GM12878 (cell line): ENCODE results near the gene PTGR3.

Experiments
- CHD4 ChIP-seq: fragments of 200-600 bp; sonication (generic); IDR thresholded peaks from 2 replicates; pipeline ENCODE4 v1.6.1; 2016; ENCODE audit warnings: mild to moderate bottlenecking
- CTCF ChIP-seq, 3 experiments: IDR thresholded peaks in 2 of 3; conservative IDR thresholded peaks in 1 of 3; 2 replicates each; pipeline ENCODE4 v1.5.1; 2011; ENCODE audit warnings: low read depth in 3 of 3, low read length in 3 of 3, mild to moderate bottlenecking in 3 of 3, control low read depth in 2 of 3, moderate library complexity in 2 of 3, inconsistent platforms in 1 of 3, mixed read lengths in 1 of 3; ENCODE audit not compliant: control insufficient read depth in 2 of 3, insufficient read depth in 1 of 3; ENCODE audit errors: extremely low read depth in 1 of 3
- EP300 ChIP-seq, 2 experiments: fragments of 150-350 bp in 1 of 2; IDR thresholded peaks; 2 replicates each; pipeline ENCODE4 v1.6.1; 2011 to 2012; ENCODE audit warnings: low read depth in 2 of 2, low read length in 2 of 2, borderline replicate concordance in 1 of 2, improper control_type of control experiment in 1 of 2, inconsistent platforms in 1 of 2; ENCODE audit not compliant: control insufficient read depth in 1 of 2
- JUND ChIP-seq: IDR thresholded peaks from 2 replicates; pipeline ENCODE4 v1.6.1; 2012; ENCODE audit warnings: low read depth, mild to moderate bottlenecking, low read length, improper control_type of control experiment, moderate library complexity
- NR2C1 ChIP-seq: fragments of 450-650 bp; IDR thresholded peaks from 2 replicates; pipeline ENCODE4 v1.6.1; 2017; ENCODE audit warnings: antibody characterized with exemption, mild to moderate bottlenecking, moderate library complexity
- POLR2A ChIP-seq: IDR thresholded peaks from 2 replicates; pipeline ENCODE4 v1.6.1; 2011; ENCODE audit warnings: low read depth, mild to moderate bottlenecking, low read length
- POLR2AphosphoS5 ChIP-seq: IDR thresholded peaks from 2 replicates; pipeline ENCODE4 v1.6.1; 2011; ENCODE audit warnings: mild to moderate bottlenecking, low read length, inconsistent platforms
- SMAD1 ChIP-seq: fragments of 450-650 bp; IDR thresholded peaks from 2 replicates; pipeline ENCODE4 v1.6.1; 2018; ENCODE audit warnings: mild to moderate bottlenecking, low read depth; ENCODE audit not compliant: partially characterized antibody
- SREBF2 ChIP-seq: IDR thresholded peaks from 2 replicates; pipeline ENCODE4 v1.6.1; 2012; ENCODE audit warnings: mild to moderate bottlenecking, low read length
- STAT3 ChIP-seq: IDR thresholded peaks from 2 replicates; pipeline ENCODE4 v1.6.1; 2011; ENCODE audit warnings: low read depth, low read length, improper control_type of control experiment
- TBL1XR1 ChIP-seq: IDR thresholded peaks from 2 replicates; pipeline ENCODE4 v1.6.1; 2012; ENCODE audit warnings: low read depth, low read length, improper control_type of control experiment
- ZNF274 ChIP-seq: IDR thresholded peaks from one replicate; pipeline ENCODE4 v1.8.0; 2011; ENCODE audit not compliant: insufficient read length, insufficient read depth
- TF ChIP-seq, protein P1 (sequence below): IDR thresholded peaks from 2 replicates; pipeline ENCODE4 v1.6.1; 2012; ENCODE audit warnings: low read length, inconsistent platforms

DNA sequence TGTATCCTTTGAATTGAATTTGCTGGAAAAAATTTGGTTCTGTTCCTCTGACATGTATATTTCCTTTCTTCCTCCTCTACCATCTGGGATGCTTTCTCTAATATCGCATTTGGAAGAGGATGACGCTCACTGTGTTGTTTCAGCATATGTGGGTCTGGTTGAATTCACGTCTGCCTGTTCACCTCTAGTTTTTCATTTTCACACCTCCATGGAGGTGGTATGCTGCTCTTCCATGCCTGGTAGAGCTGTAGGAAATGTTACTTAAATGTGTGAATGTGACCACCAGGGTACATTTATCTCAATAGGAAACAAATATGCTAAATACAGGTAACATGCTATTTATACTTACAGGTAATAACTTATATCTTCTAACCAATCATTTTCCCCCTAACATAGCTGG, 46.2 kb upstream of the PTGR3 start:
- TF ChIP-seq CHD4 (no peak), SREBF2 (no peak), POLR2A (no peak), ZNF274 (no peak), CTCF (IDR thresholded peaks at IDR 0.05 in 2 of 3, conservative IDR thresholded peaks at IDR 0.05 in 1 of 3; ENCODE audit: control insufficient read depth in 2 of 3, extremely low read depth in 1 of 3, insufficient read depth in 1 of 3, low read depth in 3 of 3, low read length in 3 of 3) (no peak), EP300 (IDR thresholded peaks at IDR 0.05; ENCODE audit: borderline replicate concordance in 1 of 2, control insufficient read depth in 1 of 2, low read depth in 2 of 2, low read length in 2 of 2) (no peak), NR2C1 (no peak), STAT3 (no peak), SMAD1 (no peak), JUND (no peak), POLR2AphosphoS5 (no peak), TBL1XR1 (no peak)
- TF ChIP-seq, protein P1, sequence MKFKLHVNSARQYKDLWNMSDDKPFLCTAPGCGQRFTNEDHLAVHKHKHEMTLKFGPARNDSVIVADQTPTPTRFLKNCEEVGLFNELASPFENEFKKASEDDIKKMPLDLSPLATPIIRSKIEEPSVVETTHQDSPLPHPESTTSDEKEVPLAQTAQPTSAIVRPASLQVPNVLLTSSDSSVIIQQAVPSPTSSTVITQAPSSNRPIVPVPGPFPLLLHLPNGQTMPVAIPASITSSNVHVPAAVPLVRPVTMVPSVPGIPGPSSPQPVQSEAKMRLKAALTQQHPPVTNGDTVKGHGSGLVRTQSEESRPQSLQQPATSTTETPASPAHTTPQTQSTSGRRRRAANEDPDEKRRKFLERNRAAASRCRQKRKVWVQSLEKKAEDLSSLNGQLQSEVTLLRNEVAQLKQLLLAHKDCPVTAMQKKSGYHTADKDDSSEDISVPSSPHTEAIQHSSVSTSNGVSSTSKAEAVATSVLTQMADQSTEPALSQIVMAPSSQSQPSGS: no peak
